GM20431 (cell line): ENCODE data around the gene ARHGAP10.

Experiments
- in situ Hi-C: fragments of 300-500 bp; cut with MseI, MboI; formaldehyde crosslinking; loops from one replicate; pipeline ENCODE4 v1.15.0; 2020; ENCODE audit warnings: low sequenced_read_pairs; ENCODE audit not compliant: unreplicated experiment

The ARHGAP10 gene, protein sequence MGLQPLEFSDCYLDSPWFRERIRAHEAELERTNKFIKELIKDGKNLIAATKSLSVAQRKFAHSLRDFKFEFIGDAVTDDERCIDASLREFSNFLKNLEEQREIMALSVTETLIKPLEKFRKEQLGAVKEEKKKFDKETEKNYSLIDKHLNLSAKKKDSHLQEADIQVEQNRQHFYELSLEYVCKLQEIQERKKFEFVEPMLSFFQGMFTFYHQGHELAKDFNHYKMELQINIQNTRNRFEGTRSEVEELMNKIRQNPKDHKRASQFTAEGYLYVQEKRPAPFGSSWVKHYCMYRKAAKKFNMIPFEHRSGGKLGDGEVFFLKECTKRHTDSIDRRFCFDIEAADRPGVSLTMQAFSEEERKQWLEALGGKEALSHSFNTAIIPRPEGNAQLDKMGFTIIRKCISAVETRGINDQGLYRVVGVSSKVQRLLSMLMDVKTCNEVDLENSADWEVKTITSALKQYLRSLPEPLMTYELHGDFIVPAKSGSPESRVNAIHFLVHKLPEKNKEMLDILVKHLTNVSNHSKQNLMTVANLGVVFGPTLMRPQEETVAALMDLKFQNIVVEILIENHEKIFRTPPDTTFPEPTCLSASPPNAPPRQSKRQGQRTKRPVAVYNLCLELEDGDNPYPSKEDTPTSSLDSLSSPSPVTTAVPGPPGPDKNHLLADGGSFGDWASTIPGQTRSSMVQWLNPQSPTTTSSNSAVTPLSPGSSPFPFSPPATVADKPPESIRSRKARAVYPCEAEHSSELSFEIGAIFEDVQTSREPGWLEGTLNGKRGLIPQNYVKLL

DNA sequence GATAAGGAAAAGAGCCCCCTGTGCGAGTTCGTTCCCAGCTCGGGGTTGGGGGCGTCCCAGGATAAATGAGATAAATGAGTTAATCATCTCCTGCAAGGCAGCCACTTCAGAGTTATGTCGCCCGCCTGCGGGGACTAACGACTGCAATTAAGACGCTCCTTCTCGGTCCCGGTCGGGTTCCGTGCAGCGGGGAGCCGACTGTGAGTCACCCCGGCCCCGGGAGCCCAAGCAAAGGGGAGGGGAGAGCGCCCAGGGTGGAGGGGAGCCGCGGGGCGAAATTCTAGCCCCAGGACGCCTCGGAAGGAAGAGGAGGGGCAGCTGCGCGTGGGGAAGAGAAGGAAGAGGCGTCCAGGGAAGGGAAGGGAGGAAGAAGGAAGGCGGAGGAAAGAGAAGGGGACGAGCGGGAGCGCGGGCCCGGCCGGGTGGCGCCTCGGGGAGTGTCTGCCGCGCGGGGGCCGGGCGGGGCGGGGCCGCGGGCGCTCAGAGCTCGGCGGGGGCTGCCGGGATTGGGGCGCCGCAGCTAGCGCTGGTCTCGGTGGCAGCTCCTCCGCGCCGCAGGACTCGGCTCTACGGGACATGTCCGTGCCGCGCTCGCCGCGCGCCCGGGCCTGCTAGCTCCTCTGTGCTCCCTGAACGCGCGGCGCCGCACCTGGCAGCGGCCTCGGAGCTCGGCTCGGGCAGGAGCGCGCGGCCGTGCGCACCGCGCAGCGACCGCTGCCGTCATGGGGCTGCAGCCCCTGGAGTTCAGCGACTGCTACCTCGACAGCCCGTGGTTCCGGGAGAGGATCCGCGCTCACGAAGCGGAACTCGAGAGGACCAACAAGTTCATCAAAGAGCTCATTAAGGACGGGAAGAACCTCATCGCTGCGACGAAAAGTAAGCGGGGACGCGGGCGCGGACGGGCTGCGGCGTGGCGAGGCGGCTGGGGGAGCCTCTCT is at the start of gene ARHGAP10:
Gene ARHGAP10 (plus strand): TSS at position 509 of the 938 bp plus-strand sequence. CDS start 214 bp downstream, at position 723.
- in situ Hi-C loops: no loop called here

DNA sequence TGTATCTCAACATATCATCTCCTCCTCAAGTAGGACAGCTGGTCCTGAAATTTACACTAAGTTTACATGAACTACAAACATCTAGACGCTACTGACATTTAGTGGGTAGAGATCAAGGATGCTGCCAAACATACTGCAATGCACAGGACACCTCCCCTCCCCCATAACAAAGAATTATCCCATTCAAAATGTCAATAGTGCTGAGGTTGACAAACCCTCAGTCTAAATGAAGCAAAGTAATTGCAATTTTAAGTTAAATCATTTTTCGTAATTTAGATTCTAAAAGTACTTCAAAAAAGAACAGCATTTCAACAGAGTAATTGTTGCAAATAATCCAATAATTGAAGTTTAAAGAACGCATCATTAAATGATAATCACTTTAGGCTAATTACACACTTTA is 49.1 kb upstream of the ARHGAP10 start:
- in situ Hi-C loops: no loop called here

DNA sequence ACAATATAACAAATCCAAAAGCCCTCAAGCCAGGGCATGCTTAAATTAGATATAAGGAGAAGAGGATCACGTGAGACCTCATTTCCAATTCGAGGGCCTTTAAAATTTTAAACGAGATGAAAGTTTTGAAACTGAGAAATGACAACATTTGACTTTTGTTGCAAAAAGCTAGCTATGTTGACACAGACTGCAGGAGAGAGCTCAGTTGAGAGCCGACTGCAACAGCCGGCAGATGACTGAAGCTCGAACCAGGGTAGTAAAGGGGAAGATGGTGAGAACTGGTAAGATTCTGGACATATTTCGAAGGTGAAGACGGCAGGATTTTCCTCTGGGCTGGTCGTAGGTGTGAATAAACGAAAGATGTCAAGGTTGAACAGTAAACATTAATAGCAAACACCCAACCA is 48.7 kb upstream of the ARHGAP10 start:
- in situ Hi-C loops: no loop called here

DNA sequence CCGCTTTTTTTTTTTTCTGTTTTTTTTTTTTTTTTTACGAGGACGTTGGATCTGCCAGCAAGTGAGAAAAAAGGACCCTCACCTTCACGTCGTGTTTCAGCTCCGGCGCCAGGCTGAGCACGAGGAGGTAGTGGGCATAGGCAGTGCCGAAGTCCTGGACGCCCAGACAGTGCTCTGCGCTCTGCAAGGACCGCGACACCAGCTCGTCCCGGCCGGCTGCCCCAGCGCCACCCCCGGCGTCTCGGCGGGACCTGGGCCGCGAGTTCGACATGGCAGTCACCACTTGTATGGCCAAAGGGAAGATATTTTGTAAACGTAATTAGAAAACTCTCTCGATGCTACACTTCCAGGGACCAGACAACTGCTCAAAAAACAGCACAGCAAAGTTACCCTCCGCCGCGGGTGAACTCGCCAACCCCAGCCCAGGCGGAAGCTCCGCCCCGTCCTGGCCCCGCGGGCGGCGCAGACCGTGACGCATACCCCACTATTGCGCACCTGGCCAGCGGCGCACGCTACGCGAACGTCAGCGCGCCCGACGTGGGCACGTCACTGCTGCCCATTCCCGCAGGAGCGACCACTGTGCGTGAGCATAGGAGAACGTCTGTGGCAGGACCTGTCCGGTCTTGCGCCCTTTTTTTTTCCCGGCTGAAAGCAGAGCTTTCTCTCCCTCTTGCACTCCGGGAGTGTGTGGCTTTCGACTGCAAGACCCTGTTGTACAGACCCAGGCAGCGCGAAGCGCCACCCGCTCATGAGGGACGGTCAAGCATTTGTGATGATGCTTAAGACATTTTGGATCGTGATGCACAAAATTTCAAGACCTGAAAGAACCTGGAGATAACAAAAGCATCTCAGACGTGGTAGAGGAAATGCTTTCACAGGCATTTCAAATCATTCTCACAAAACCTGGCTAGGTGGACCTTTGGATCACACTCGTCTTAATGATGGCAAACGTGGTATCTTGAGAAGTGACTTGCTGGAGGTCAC is 47.9 kb upstream of the ARHGAP10 start, which contains the start of gene PRMT9:
Gene PRMT9 (minus strand): TSS at position 447 of the 984 bp plus-strand sequence. CDS start 176 bp downstream, at position 271.
- in situ Hi-C loops: no loop called here

DNA sequence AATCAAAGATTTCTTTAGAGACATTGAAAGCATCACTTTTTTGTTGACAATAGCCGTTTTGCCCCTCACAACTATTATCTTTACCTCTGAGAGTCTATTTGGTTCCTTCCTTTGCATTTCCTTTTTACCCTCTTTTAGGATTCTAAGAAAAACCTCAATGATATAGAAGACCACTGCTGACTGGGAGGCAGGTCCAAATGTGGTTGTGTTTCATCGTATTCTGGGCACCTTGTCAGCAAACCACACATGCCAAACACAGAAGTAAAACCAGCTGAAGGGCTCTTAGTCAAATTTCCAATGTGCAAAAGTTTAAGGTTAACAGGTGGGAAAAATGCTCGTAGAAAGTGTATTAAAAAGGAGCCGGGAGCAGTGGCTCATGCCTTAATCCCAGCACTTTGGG is 42.8 kb upstream of the ARHGAP10 start:
- in situ Hi-C loops: no loop called here

DNA sequence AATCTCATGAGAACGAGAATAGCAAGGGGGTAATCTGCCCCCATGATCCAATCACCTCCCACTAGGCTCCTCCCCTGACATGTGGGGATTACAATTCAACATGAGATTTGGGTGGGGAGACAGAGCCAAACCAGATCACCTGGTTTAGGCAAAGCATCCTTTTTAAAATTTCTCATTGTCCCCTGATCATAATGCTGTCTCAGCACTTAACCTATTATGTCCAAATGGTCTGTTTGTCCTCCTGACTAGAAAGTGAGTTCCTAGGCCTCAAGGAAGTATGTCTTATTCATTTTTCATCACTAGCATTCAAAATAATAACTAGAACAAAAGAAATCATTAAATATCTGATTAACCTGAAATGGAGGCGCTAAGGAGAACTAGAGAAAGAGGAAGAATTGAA is 40.1 kb upstream of the ARHGAP10 start:
- in situ Hi-C loops: no loop called here

DNA sequence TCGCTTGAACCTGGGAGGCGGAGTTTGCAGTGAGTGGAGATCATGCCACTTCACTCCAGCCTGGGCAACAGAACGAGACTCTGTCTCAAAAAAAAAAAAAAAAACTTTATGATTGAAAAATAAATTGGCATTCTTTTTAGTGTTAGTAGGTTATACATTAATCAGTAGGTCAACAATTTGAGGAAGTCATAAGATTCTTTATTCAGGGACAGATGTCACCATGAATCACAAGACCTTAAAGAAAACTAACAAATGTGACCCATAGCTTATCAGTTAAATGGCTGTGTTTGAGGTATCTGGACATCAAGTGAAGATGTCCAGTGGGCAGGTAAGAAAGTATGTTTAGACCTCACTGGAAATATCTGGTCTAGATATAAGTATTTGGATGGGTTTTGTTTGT is 38.7 kb upstream of the ARHGAP10 start:
- in situ Hi-C loops: no loop called here

DNA sequence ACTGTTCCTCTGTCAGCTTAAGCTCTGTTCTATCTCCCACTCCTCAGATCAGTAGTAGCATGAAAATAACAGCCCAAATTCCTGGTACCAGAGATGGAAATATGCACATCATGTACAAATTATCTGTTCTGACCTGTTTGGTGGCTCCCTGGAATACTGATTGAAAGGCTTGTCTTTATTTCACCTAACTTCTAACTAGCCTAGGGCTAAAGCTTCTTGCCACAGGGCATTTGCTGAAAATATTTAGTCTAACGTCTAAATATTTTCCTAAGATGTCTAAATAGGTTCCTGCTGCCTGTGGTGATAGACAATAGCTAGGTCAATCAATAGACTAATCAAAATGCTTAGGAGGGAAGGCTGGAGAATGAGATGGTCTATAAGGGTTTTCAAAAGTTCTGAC is 35.0 kb upstream of the ARHGAP10 start:
- in situ Hi-C loops: no loop called here

DNA sequence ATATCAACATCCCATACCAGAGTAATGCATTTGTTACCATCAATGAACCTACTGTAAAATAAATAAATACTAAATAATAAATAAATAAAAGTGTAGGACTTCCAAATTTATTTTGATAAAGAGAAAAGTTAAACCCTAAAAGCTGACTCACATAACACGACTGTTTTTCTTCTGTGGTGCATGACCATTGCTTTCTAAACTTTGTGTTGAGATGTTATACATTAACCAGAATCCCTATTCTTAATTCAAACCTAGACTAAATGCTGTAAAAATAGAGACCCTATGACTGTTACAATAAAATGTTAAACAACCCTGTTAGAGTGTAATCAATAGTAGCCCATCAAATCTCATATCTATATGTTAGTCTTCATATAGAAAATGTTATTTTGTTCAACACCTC is 27.0 kb upstream of the ARHGAP10 start:
- in situ Hi-C loops: loop anchor here (25.0 kb wide), 1 partner anchor 157 kb away; no protein-coding TSS in a partner anchor

DNA sequence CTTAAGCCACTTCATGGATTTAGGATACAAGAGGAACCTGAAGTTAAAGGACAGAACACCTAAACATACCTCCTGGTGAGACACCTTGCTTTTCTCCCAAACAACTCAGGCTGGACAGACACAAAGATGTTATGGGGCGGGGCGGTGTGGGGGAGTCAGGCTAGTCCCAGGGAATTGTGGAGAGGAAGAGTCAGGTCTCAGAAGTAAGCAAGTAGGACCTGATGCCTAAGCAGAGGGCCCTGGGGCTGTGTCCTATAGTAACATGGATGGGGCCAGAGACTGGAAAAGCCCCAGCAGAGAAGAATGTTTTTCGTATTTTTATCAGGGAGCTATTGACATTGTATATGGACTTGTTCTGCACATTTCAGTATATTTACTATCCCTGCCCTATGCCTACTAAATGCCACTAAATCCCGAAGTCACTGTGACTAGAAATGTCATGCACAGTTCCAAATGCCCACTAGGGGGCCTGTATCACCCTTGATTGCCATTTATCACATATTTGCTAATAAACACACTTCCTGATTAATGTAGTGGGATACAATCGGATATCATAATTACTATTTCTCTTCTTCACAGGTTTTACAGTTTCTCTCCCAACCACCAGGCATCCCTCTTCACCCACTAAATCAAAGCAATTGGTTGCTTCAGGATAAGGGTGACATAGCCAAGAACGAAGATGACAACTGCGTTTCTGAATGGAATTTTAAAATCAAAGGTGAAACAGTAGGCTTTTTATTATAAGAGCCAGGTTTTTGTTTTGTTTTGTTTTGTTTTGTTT is 23.8 kb upstream of the ARHGAP10 start:
- in situ Hi-C loops: loop anchor here (25.0 kb wide), 1 partner anchor 154 kb away; no protein-coding TSS in a partner anchor

DNA sequence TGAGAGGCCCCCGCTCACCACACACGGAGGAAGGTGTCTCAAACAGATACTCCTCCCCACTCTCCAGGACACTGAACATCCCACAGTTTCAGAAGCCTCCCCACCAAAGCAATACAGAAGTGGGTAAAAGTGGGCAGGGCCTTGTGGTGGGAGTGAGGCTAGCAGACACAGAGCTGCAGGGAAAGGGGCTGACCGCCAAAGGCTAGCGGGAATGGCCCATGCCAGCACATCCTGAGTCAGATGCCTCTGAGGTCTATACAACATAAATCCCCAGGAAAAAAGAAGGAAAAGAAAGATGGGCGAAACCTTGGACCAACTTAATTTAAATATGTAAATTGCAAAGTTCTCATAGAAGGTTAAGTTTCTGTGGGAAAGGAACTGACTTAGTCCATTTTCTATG is 21.9 kb upstream of the ARHGAP10 start:
- in situ Hi-C loops: loop anchor here (25.0 kb wide), 1 partner anchor 152 kb away; no protein-coding TSS in a partner anchor

DNA sequence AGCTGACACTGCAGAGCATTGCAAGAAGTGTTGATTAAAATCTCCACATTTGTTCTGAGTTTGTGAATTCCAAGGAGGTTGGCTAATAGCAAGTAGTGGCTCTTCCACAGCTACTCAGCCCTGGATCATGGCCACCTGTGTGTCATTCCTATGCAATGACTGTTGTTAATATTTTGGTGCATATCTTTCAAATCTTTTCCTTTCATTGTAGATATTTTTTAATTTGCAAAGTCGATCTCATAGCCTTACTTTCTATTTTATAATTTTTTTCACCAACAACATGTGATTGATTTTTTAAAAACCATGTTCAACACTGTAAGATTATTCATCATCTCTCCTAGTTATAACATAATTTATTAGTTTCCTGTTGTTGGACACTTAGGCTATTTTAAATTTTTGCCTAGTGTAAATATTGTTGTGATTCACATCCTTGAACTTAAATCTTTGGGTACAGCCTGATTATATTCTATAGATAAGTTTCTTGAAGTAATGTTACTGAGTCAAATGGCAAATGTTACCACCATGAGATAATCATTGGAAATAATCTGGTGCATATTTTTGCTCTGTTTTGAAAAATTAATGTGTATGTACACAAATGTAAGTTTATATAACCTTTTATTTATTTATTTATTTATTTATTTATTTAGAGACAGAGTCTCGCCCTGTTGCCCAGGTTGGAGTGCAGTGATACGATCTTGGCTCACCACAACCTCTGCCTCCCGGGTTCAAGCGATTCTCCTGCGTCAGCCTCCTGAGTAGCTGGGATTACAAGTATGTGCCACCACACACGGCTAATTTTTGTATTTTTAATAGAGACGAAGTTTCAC is 17.1 kb upstream of the ARHGAP10 start:
- in situ Hi-C loops: loop anchor here (25.0 kb wide), 1 partner anchor 148 kb away; no protein-coding TSS in a partner anchor

DNA sequence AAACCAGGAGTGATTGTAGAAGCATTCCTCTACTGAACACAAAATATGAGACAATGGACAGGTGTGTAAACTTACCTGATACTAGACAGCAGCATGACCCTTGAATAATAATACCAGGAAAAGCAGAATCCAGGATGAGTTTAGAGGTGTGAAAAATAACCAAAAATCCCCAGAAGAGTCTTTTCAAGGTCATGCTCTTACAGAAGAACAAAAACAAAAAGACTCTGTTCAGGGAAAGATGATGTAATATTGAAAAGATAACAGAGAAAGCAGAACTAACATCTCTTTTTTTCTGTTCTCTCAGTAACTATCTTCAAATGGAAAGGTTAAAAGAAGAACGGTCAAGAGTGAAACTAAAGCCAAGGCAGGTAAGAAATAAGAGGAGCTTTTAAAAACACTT is 14.0 kb upstream of the ARHGAP10 start:
- in situ Hi-C loops: loop anchor here (25.0 kb wide), 1 partner anchor 144 kb away; no protein-coding TSS in a partner anchor

DNA sequence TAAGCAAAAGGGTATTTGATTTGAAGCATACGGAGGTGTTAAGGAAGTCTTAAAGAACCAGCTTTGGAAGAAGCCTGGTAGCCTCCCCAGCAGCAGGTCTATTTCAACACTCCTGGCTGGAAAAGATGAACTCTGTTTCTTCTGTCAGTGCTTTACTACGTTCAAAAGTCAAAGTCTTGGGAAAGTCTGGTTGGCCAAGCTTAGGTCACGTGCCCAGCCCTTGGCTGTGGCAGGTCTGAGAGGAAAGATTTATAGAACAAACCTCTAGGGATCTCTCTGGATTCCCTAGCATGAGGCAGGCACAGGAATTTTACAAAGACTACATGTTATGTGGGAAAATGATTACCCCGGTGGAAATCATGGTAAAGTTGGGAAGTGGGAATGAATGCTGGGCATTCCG is 8.6 kb upstream of the ARHGAP10 start:
- in situ Hi-C loops: loop anchor here (25.0 kb wide), 1 partner anchor 139 kb away; no protein-coding TSS in a partner anchor

DNA sequence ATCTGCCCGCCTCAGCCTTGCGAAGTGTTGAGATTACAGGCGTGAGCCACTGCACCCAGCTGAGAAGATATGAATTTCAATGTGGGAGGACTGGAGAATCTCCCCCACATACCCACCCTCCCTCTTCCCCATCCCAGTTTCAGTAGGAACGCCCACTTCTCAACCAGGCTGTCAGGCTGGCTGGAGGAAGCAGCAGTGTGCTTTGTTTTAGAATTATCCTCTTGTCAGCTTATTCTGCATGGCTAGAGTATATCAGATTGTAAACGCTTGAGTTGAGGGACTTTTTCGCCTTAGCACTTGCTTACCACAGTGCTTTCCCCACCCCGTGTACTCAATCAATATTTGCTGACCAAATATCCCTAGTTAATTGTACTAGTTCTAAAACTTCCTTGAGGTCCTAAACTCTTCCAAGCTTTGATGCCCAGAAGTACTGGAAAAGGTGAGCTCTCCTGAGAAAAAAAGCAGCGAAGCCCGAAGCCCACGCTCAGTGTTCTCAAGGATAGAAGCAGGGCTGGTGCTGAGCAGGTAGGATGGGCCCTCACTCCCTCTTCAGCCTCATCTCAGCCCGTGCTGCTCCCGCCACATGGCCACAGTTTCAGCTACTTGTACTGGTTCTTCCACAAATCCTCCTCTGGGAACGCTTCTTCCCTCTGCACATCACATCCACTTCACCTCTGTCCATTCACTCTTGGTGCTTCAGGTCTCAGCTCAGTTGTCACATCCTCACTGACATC is 7.3 kb upstream of the ARHGAP10 start:
- in situ Hi-C loops: loop anchor here (25.0 kb wide), 1 partner anchor 138 kb away; no protein-coding TSS in a partner anchor

DNA sequence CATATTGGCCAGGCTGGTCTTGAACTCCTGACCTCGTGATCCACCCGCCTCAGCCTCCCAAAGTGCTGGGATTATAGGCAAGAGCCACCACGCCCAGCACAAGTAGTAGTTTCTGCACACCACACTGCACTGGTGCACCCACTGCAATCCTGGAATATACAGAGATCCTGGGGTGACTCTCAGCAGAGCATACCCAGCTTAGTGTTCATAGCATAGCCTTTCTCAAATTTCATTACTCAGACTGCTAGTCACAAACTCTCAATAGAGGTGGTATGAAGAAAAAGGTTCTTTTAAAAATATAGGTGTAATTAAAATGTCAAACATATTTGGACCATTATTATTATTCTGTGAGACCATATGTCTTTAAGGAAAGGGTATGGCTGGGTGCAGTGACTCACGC is 6.2 kb upstream of the ARHGAP10 start:
- in situ Hi-C loops: no loop called here
